Effector memory CD8-positive, alpha-beta T cell (primary cell): ENCODE measurements around the gene ROBO2.

Source experiments
- ATAC-seq: fragments of 150-1000 bp; cut with Tn5 transposase; replicated peaks from 2 replicates; pipeline ENCODE4 v1.10.0; 2021; ENCODE audit warnings: mild to moderate bottlenecking, moderate library complexity
- DNase-seq, 3 experiments: peaks; one replicate each; pipeline ENCODE4 v3.0.0; 2021
- H3K27ac Mint-ChIP-seq, 2 donors: one replicate each; pipeline ENCODE4 v1.8.0; 2022; ENCODE audit warnings: mild to moderate bottlenecking in 2 of 2, mixed read lengths in 2 of 2, moderate library complexity in 2 of 2
- H3K27me3 Mint-ChIP-seq, 2 donors: one replicate each; pipeline ENCODE4 v1.8.0; 2022; ENCODE audit warnings: mixed read lengths in 2 of 2
- H3K36me3 Mint-ChIP-seq: one replicate; pipeline ENCODE4 v1.8.0; 2022; ENCODE audit warnings: mild to moderate bottlenecking, moderate library complexity, mixed read lengths; ENCODE audit not compliant: insufficient read depth
- H3K4me1 Mint-ChIP-seq, 2 donors: one replicate each; pipeline ENCODE4 v1.8.0; 2022; ENCODE audit warnings: low read depth in 2 of 2, mixed read lengths in 2 of 2
- H3K4me3 Mint-ChIP-seq, 2 donors: one replicate each; pipeline ENCODE4 v1.8.0; 2022; ENCODE audit warnings: mild to moderate bottlenecking in 2 of 2, mixed read lengths in 2 of 2, moderate library complexity in 2 of 2
- H3K9me3 Mint-ChIP-seq, 2 donors: one replicate each; pipeline ENCODE4 v1.8.0; 2022; ENCODE audit warnings: mixed read lengths in 2 of 2

ROBO2 gene

GRCh38 chr3:77529522-77529921, 489.6 kb downstream of the ROBO2 start:
- no peak overlapping the region for H3K4me3 Mint-ChIP-seq

GRCh38 chr3:77530870-77531269, 491.0 kb downstream of the ROBO2 start:
- H3K4me3 Mint-ChIP-seq = no peak overlapping the region
- no peak for DNase-seq
- no peaks in the 10 kb centered on the region for H3K27me3 Mint-ChIP-seq
- peaks cover 3% of the 10 kb centered on the region for H3K36me3 Mint-ChIP-seq
- H3K4me1 Mint-ChIP-seq = no peaks in the 10 kb centered on the region
- ATAC-seq = no peak
- H3K9me3 Mint-ChIP-seq = peaks cover 2 to 4% of the 10 kb centered on the region in 2 donors
- H3K27ac Mint-ChIP-seq = no peak overlapping the region

More at GRCh38 chr3:77529522-77529921, 489.6 kb downstream of the ROBO2 start:
- ATAC-seq = no peak
- Mint-ChIP-seq H3K27ac (no peak overlapping the region), H3K9me3 (peaks cover 2 to 6% of the 10 kb centered on the region in 2 donors), H3K4me1 (no peaks in the 10 kb centered on the region), H3K36me3 (peaks cover 3% of the 10 kb centered on the region), H3K27me3 (no peaks in the 10 kb centered on the region)
- no peak for DNase-seq

GRCh38 chr3:77535116-77535515, 495.2 kb downstream of the ROBO2 start:
- ATAC-seq (no peak), DNase-seq (no peak)
- Mint-ChIP-seq H3K36me3 (peaks cover 3% of the 10 kb centered on the region), H3K9me3 (peaks cover 4 to 13% of the 10 kb centered on the region in 2 donors), H3K27ac (no peak overlapping the region), H3K4me1 (no peaks in the 10 kb centered on the region), H3K27me3 (no peaks in the 10 kb centered on the region), H3K4me3 (no peak overlapping the region)

- no peak overlapping the region for H3K27ac Mint-ChIP-seq
- DNase-seq (no peak), ATAC-seq (no peak)
- peaks cover 2 to 16% of the 10 kb centered on the region in 2 donors for H3K9me3 Mint-ChIP-seq
- H3K4me3 Mint-ChIP-seq = no peak overlapping the region
- no peaks in the 10 kb centered on the region for H3K4me1 Mint-ChIP-seq
- H3K36me3 Mint-ChIP-seq = peaks cover 3% of the 10 kb centered on the region
- no peaks in the 10 kb centered on the region for H3K27me3 Mint-ChIP-seq
Measured at GRCh38 chr3:77536038-77536775, 496.3 kb downstream of the ROBO2 start.

GRCh38 chr3:77539014-77539413, 499.1 kb downstream of the ROBO2 start:
- Mint-ChIP-seq H3K4me1 (no peaks in the 10 kb centered on the region), H3K4me3 (no peak overlapping the region), H3K9me3 (peaks cover 2 to 19% of the 10 kb centered on the region in 2 donors), H3K36me3 (no peaks in the 10 kb centered on the region), H3K27me3 (no peaks in the 10 kb centered on the region), H3K27ac (no peak overlapping the region)
- DNase-seq = no peak
- no peak for ATAC-seq

GRCh38 chr3:77539677-77540076, 499.8 kb downstream of the ROBO2 start:
- ATAC-seq (no peak), DNase-seq (no peak)
- Mint-ChIP-seq H3K9me3 (peaks cover 2 to 21% of the 10 kb centered on the region in 2 donors), H3K27ac (no peak overlapping the region), H3K4me3 (no peak overlapping the region), H3K27me3 (no peaks in the 10 kb centered on the region), H3K4me1 (no peaks in the 10 kb centered on the region), H3K36me3 (no peaks in the 10 kb centered on the region)

GRCh38 chr3:77541203-77541922, 501.5 kb downstream of the ROBO2 start:
- no peak for DNase-seq
- Mint-ChIP-seq H3K9me3 (peaks cover 3 to 26% of the 10 kb centered on the region in 2 donors), H3K27me3 (no peaks in the 10 kb centered on the region), H3K27ac (no peak overlapping the region), H3K4me1 (no peaks in the 10 kb centered on the region), H3K4me3 (no peak overlapping the region), H3K36me3 (no peaks in the 10 kb centered on the region)
- no peak for ATAC-seq

- Mint-ChIP-seq H3K9me3 (peaks cover 8 to 26% of the 10 kb centered on the region in 2 donors), H3K27me3 (no peaks in the 10 kb centered on the region), H3K36me3 (no peaks in the 10 kb centered on the region), H3K4me1 (no peaks in the 10 kb centered on the region), H3K27ac (no peak overlapping the region), H3K4me3 (no peak overlapping the region)
- no peak for ATAC-seq
- DNase-seq = no peak
Measured at GRCh38 chr3:77546246-77546645, 506.3 kb downstream of the ROBO2 start.

- no peak for DNase-seq
- no peaks in the 10 kb centered on the region for H3K4me1 Mint-ChIP-seq
- no peak for ATAC-seq
- no peak overlapping the region for H3K27ac Mint-ChIP-seq
- H3K9me3 Mint-ChIP-seq = peaks cover 8 to 31% of the 10 kb centered on the region in 2 donors
- H3K36me3 Mint-ChIP-seq = peaks cover 3% of the 10 kb centered on the region
- no peaks in the 10 kb centered on the region for H3K27me3 Mint-ChIP-seq
- no peak overlapping the region for H3K4me3 Mint-ChIP-seq
Measured at GRCh38 chr3:77549034-77549433, 509.1 kb downstream of the ROBO2 start.

- H3K4me1 Mint-ChIP-seq = no peaks in the 10 kb centered on the region
- peaks cover 3% of the 10 kb centered on the region for H3K36me3 Mint-ChIP-seq
- H3K9me3 Mint-ChIP-seq = peaks cover 5 to 12% of the 10 kb centered on the region in 2 donors
- H3K27me3 Mint-ChIP-seq = no peaks in the 10 kb centered on the region
- ATAC-seq = no peak
- H3K4me3 Mint-ChIP-seq = no peak overlapping the region
- H3K27ac Mint-ChIP-seq = no peak overlapping the region
- no peak for DNase-seq
Measured at GRCh38 chr3:77553240-77553639, 513.3 kb downstream of the ROBO2 start.

- H3K27me3 Mint-ChIP-seq = no peaks in the 10 kb centered on the region
- H3K4me1 Mint-ChIP-seq = no peaks in the 10 kb centered on the region
- DNase-seq = no peak
- H3K4me3 Mint-ChIP-seq = no peak overlapping the region
- ATAC-seq = no peak
- H3K36me3 Mint-ChIP-seq = no peaks in the 10 kb centered on the region
- H3K27ac Mint-ChIP-seq = no peak overlapping the region
- H3K9me3 Mint-ChIP-seq = peaks cover 0 to 6% of the 10 kb centered on the region in 2 donors
Measured at GRCh38 chr3:77562089-77562488, 522.2 kb downstream of the ROBO2 start.

GRCh38 chr3:77563012-77563411, 523.1 kb downstream of the ROBO2 start:
- ATAC-seq (no peak), DNase-seq (no peak)
- H3K4me3 Mint-ChIP-seq = no peak overlapping the region
- peaks cover 0 to 4% of the 10 kb centered on the region in 2 donors for H3K9me3 Mint-ChIP-seq
- H3K27ac Mint-ChIP-seq = no peak overlapping the region
- no peaks in the 10 kb centered on the region for H3K27me3 Mint-ChIP-seq
- no peaks in the 10 kb centered on the region for H3K36me3 Mint-ChIP-seq
- H3K4me1 Mint-ChIP-seq = no peaks in the 10 kb centered on the region

- H3K9me3 Mint-ChIP-seq = peaks cover 0 to 8% of the 10 kb centered on the region in 2 donors
- H3K36me3 Mint-ChIP-seq = no peaks in the 10 kb centered on the region
- DNase-seq = no peak
- no peaks in the 10 kb centered on the region for H3K27me3 Mint-ChIP-seq
- H3K4me3 Mint-ChIP-seq = no peak overlapping the region
- H3K4me1 Mint-ChIP-seq = no peaks in the 10 kb centered on the region
- H3K27ac Mint-ChIP-seq = no peak overlapping the region
- ATAC-seq = no peak
Measured at GRCh38 chr3:77566055-77566454, 526.2 kb downstream of the ROBO2 start.
